ENCODE results near the gene CCNH.

Gene CCNH

GRCh38 chr5:87372705-87373104, 40.0 kb downstream of the CCNH start:
- DNase-seq = no peak
- intact Hi-C loops (cut with DNase I) = no loop called here

- no peak for DNase-seq
- intact Hi-C loops (cut with DNase I) = no loop called here
These were observed 43.3 kb downstream of the CCNH start for GRCh38 chr5:87369431-87369830.

GRCh38 chr5:87368601-87369000, 44.1 kb downstream of the CCNH start:
- DNase-seq = no peak
- intact Hi-C loops (cut with DNase I) = no loop called here

- no peak for DNase-seq
- intact Hi-C loops (cut with DNase I) = no loop called here
These were observed 45.5 kb downstream of the CCNH start for GRCh38 chr5:87367243-87367642.

GRCh38 chr5:87361536-87362213, 51.1 kb downstream of the CCNH start:
- DNase-seq = peak in 1 of 42 donors; percentile 7
- intact Hi-C loops (cut with DNase I) = no loop called here

GRCh38 chr5:87361031-87361445, 51.7 kb downstream of the CCNH start:
- no peak for DNase-seq
- intact Hi-C loops (cut with DNase I) = no loop called here

- no peak for DNase-seq
- intact Hi-C loops (cut with DNase I) = no loop called here
These were observed 52.6 kb downstream of the CCNH start for GRCh38 chr5:87360132-87360531.

GRCh38 chr5:87359106-87359505, 53.6 kb downstream of the CCNH start:
- intact Hi-C loops (cut with DNase I) = no loop called here
- DNase-seq = no peak

GRCh38 chr5:87354496-87354895, 58.2 kb downstream of the CCNH start:
- intact Hi-C loops (cut with DNase I) = no loop called here
- DNase-seq = no peak

- no peak for DNase-seq
- intact Hi-C loops (cut with DNase I) = no loop called here
These were observed 64.9 kb downstream of the CCNH start for GRCh38 chr5:87347841-87348240.

GRCh38 chr5:87347272-87347671, 65.5 kb downstream of the CCNH start:
- intact Hi-C loops (cut with DNase I) = no loop called here
- no peak for DNase-seq
